Adrenal gland (tissue), 12 donors: ENCODE results near the gene RASAL1. TPM values are rescaled to one million over a fixed set of nuclear protein-coding genes. Genes with fewer than 3 reads are reported as not detected.

ENCODE experiments used
- DNase-seq, 7 donors: peaks; one replicate each; pipeline ENCODE4 v3.0.0-alpha.2; 2019 to 2020
- H3K27ac ChIP-seq, 5 donors: fragments of 200-600 bp; sonication (generic) in 4 of 5; 1 replicate in 3 of 5; 2 replicates in 2 of 5; pipeline versions ENCODE4 v1.5.1 to v1.8.0; 2016 to 2020; ENCODE audit warnings: mild to moderate bottlenecking in 1 of 5
- H3K27me3 ChIP-seq: fragments of 200-600 bp; 2 replicates; pipeline ENCODE4 v1.8.0; 2021
- H3K36me3 ChIP-seq, 2 donors: fragments of 200-600 bp; replicated peaks in 1 of 2; 1 replicate in 1 of 2; 2 replicates in 1 of 2; pipeline versions ENCODE4 v1.5.1 to v1.8.0; 2018 to 2022
- H3K4me1 ChIP-seq, 2 donors: fragments of 200-600 bp; replicated peaks in 1 of 2; 1 replicate in 1 of 2; 2 replicates in 1 of 2; pipeline versions ENCODE4 v1.5.1 to v1.8.0; 2018 to 2021
- H3K4me3 ChIP-seq, 4 donors: fragments of 200-600 bp; sonication (generic) in 3 of 4; one replicate each; pipeline ENCODE4 v1.5.1; 2016 to 2018
- H3K9me3 ChIP-seq, 3 donors: fragments of 200-600 bp; sonication (generic) in 1 of 3; replicated peaks in 1 of 3; 1 replicate in 2 of 3; 2 replicates in 1 of 3; pipeline versions ENCODE4 v1.5.1 to v1.8.0; 2016 to 2021
- CTCF ChIP-seq, 6 experiments: fragments of 450-650 bp in 4 of 6; fragments of 200-600 bp in 2 of 6; sonication (generic) in 1 of 6; IDR thresholded peaks; 1 replicate in 5 of 6; 2 replicates in 1 of 6; pipeline versions ENCODE4 v1.5.1 to v1.8.0; 2016 to 2021; ENCODE audit warnings: antibody characterized with exemption in 6 of 6, mild to moderate bottlenecking in 2 of 6, moderate library complexity in 1 of 6
- POLR2A ChIP-seq, 2 donors: fragments of 450-650 bp; IDR thresholded peaks; one replicate each; pipeline ENCODE4 v1.6.1; 2017; ENCODE audit warnings: antibody characterized with exemption in 2 of 2, mild to moderate bottlenecking in 2 of 2, moderate library complexity in 1 of 2
- WGBS, 4 donors: extraction: QIAGEN DNeasy Blood & Tissue Kit in 2 of 4; methylation state at CpG; one replicate each; pipeline versions ENCODE4 v1.1.5 to v1.1.7; 2013 to 2017; 5-methylcytosine and 5-hydroxymethylcytosine counted together
- intact Hi-C, 2 donors: fragments of 100-400 bp; cut with DNase I; formaldehyde crosslinking; loops; one replicate each; pipeline versions ENCODE4 v1.14.1 to v1.15.0; 2022 to 2023
- polyA plus RNA-seq, 3 donors: library from polyadenylated mRNA; stranded (reverse); fragments of 200-250 nt in 2 of 3; fragments of 350-450 nt in 1 of 3; fragmentation: Illumina TruSeq in 1 of 3; extraction: RNeasy Lipid Tissue Mini Kit (QIAGEN cat#74804) in 1 of 3; gene quantifications; one replicate each; pipeline ENCODE4 v1.2.3, GENCODE V29; 2013 to 2014
- total RNA-seq, 9 donors: library from RNA; depleted of rRNA in 4 of 9; stranded (reverse); fragments of >200 nt in 4 of 9; fragments of 120-200 nt in 1 of 9; fragmentation: NEBNext Ultra II Directional in 1 of 9; extraction: Animal tissue kit (Norgen Biotek cat#: 25700) in 1 of 9; gene quantifications; one replicate each; pipeline versions ENCODE4 v1.1.0 to v1.2.4, GENCODE V29; 2013 to 2023
- donor health status: healthy with polysubstance abuse.
- donor health status: Bipolar disorder and iron deficiency.
- donor health status: DM: yes; HTN: yes; CAD: no.
- donor health status: DM: no; HTN: no; CAD: no.
- donor health status: DM: no; HTN: no; CAD: no.
- donor health status: DM: yes; HTN: yes; CAD: no.

The RASAL1 gene
- total and polyA plus RNA-seq, 12 donors = 22.6 to 90.4 (median 43.3) TPM

GRCh38 chr12:113058553-113058952 lies 77.0 kb downstream of the RASAL1 start:
- Histone ChIP-seq H3K9me3 (no peaks in the 10 kb centered on the region), H3K36me3 (no peaks in the 10 kb centered on the region), H3K27ac (no peak overlapping the region), H3K27me3 (peaks cover 9% of the 10 kb centered on the region), H3K4me3 (no peak overlapping the region), H3K4me1 (peaks cover 7 to 8% of the 10 kb centered on the region in 2 donors)
- WGBS, 4 donors = 84 to 100% (median 100%) methylated on average over 1 of the region's 1 CpG
- TF ChIP-seq CTCF (IDR thresholded peaks at IDR 0.05) = no peak
- TF ChIP-seq POLR2A (IDR thresholded peaks at IDR 0.05) = no peak
- intact Hi-C loops = loop anchor here (5.0 to 10.0 kb wide), 2 partner anchors 34 to 376 kb away; no protein-coding TSS in a partner anchor
- DNase-seq = no peak

- H3K9me3 ChIP-seq = no peaks in the 10 kb centered on the region
- peak overlapping the region in 2 of 5 donors; percentile 17 to 34 for H3K27ac ChIP-seq
- intact Hi-C loops = loop anchor here (5.0 to 10.0 kb wide), 2 partner anchors 34 to 377 kb away; no protein-coding TSS in a partner anchor
- DNase-seq = no peak
- H3K4me3 ChIP-seq = peak overlapping the region in 1 of 4 donors; percentile 64
- no peaks in the 10 kb centered on the region for H3K36me3 ChIP-seq
- 72 to 78% (median 75%) methylated on average over 20 to 44 of the region's 44 CpGs for WGBS, 4 donors
- peaks cover 9% of the 10 kb centered on the region for H3K27me3 ChIP-seq
- no peak for TF ChIP-seq POLR2A (IDR thresholded peaks at IDR 0.05)
- no peak for TF ChIP-seq CTCF (IDR thresholded peaks at IDR 0.05)
- H3K4me1 ChIP-seq = peaks cover 7 to 8% of the 10 kb centered on the region in 2 donors
These were observed 77.7 kb downstream of the RASAL1 start for GRCh38 chr12:113057565-113058485.

- intact Hi-C loops = loop anchor here (5.0 to 10.0 kb wide), 2 partner anchors 35 to 378 kb away; no protein-coding TSS in a partner anchor
- peaks cover 9% of the 10 kb centered on the region for H3K27me3 ChIP-seq
- 1 to 20% (median 1%) methylated on average over 2 to 94 of the region's 94 CpGs; no CpG with 5 or more reads in 1 of the 4 donors for WGBS, 4 donors
- peak within 1 kb of the TSS in 2 of 5 donors; percentile 17 to 62 for H3K27ac ChIP-seq
- TF ChIP-seq CTCF (IDR thresholded peaks at IDR 0.05) = no peak
- TF ChIP-seq POLR2A (IDR thresholded peaks at IDR 0.05) = no peak
- no peaks in the 10 kb centered on the region for H3K9me3 ChIP-seq
- H3K4me1 ChIP-seq = peaks cover 7 to 8% of the 10 kb centered on the region in 2 donors
- DNase-seq = peak in 4 of 7 donors; percentile 26 to 50 (median 40)
- H3K36me3 ChIP-seq = no peaks in the 10 kb centered on the region
- H3K4me3 ChIP-seq = peak within 1 kb of the TSS in 2 of 4 donors; percentile 28 to 64
These were observed 78.7 kb downstream of the RASAL1 start, which contains the start of gene DTX1 for GRCh38 chr12:113056631-113057488. Gene DTX1, plus strand, starts transcription at chr12:113056730. Its CDS starts 1,463 bp downstream, at chr12:113058193.

- Histone ChIP-seq H3K4me3 (peak overlapping the region in 2 of 4 donors; percentile 28 to 64), H3K9me3 (no peaks in the 10 kb centered on the region), H3K27me3 (peaks cover 9% of the 10 kb centered on the region), H3K4me1 (peaks cover 7 to 8% of the 10 kb centered on the region in 2 donors), H3K36me3 (no peaks in the 10 kb centered on the region), H3K27ac (peak overlapping the region in 2 of 5 donors; percentile 17 to 62)
- WGBS, 4 donors = 7 to 26% (median 8%) methylated on average over 3 to 8 of the region's 8 CpGs
- intact Hi-C loops = loop anchor here (5.0 to 10.0 kb wide), 2 partner anchors 36 to 378 kb away; no protein-coding TSS in a partner anchor
- TF ChIP-seq POLR2A (IDR thresholded peaks at IDR 0.05) = no peak
- TF ChIP-seq CTCF (IDR thresholded peaks at IDR 0.05) = no peak
- no peak for DNase-seq
These were observed 79.3 kb downstream of the RASAL1 start for GRCh38 chr12:113056381-113056630.
